HG03159 (cell line): ENCODE measurements around the gene OR10T2.
"Not testable (repeated sequence)": the region's sequence is repeated elsewhere in the genome, so short reads cannot be mapped to it uniquely, and the experiment has no call there.

Experiments used
- ATAC-seq: cut with Tn5 transposase; IDR thresholded peaks from one replicate; pipeline ENCODE4 v1.9.1; 2021; ENCODE audit warnings: mild to moderate bottlenecking, moderate library complexity; ENCODE audit not compliant: unreplicated experiment

OR10T2 gene

DNA sequence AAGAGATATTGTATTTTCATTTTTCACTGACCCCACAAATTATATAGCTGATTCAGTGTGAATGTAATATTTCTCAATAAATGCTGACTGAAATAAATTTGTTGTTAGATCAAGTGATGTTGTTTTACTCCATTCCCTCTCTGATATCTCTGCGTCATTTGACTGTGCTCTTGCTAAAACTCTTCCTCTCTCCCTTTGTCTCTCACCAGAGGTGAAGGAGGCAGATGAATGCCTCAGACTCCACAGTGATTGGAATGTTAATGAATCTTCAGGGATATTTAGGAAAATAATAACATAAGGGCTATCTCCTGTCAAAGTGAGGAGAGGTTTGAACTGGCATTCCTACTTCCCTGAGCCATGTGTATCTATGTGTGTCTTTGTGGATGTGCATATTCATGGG lies 41.8 kb downstream of the OR10T2 start:
- no peak for ATAC-seq

DNA sequence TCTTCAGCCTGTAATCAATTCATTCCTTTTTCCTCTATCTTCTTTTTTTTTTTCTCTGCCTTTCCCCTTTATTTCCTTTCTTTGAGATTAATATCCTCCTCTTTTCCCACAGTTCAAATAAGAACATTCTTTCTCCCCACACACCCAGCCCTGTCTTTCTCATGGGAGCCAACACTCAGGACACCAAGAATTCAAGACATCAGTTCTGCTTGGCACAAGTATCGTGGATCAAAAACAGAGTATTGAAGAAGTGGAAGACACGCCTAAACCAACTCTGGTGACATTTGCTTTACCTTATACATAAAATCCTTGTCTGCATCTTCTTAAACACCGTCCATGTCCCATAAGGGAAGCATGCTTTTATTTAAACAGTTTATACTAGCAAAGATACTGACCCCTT lies 42.6 kb downstream of the OR10T2 start:
- ATAC-seq, result no peak

DNA sequence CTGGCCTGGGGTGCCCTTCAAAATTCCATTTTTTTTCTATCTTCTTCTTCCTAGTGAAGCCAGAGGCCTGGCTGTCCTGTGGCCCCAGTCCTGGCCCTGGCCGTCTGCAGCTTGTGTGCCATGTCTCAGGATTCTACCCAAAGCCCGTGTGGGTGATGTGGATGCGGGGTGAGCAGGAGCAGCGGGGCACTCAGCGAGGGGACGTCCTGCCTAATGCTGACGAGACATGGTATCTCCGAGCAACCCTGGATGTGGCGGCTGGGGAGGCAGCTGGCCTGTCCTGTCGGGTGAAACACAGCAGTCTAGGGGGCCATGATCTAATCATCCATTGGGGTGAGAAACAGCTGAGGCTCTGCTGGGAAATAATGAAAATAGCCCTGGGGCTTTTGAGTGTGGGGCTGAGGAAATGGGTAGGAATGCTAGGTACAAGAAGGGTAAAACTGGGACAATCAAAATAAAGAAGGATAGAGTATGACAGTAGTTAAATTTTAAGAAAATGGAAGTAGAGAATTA lies 43.4 kb downstream of the OR10T2 start:
- no peak for ATAC-seq

DNA sequence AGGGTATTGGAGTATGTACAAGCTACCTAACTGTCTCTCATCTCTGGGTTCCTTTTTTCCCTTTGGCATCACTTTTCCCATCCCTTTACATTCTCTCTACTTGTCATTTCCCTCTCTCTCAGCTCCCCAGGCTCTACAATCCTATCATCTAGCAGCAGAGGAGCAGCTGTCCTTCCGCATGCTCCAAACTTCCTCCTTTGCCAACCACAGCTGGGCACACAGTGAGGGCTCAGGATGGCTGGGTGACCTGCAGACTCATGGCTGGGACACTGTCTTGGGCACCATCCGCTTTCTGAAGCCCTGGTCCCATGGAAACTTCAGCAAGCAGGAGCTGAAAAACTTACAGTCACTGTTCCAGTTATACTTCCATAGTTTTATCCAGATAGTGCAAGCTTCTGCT lies 45.0 kb downstream of the OR10T2 start:
- ATAC-seq, result no peak

DNA sequence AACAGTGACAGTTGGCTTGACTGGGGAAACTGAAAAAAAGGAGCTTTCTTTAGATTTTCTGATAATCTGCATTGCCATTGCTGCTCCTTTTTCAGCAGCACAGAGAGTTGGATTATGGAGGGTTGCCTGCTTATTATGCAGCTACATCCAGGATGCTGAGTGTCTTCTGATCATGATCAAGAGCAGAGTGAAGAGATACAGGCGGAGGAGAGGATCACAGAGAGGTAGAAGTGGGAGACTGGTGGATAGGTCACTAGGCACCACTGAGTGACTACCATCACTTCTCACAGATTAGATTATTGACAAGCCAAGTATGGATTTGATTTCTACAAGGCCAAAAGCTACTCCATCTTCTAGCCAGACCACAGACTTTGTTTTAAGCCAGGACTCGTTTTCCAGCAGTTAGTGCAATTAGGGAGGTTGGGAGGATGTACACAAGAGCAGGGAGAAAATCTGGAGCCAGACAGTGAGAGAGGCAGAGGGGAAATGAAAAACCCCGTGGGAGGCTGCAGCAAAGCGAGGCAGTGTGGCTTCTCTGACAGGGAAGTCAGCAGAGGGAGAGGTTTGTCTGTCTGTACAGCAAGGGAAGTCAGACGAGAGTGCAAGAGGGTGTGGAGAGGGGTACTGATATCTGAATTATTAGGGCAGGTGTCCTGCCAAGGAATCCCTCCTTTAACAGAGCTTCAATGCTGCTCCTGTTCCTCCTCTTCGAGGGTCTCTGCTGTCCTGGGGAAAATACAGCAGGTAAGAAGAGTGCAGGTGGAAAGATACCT lies 45.8 kb downstream of the OR10T2 start, which contains the start of gene CD1E:
CD1E (plus strand) TSS at position 592 of the 773 bp plus-strand sequence; CDS start at position 687, 95 bp downstream.
- no peak for ATAC-seq

DNA sequence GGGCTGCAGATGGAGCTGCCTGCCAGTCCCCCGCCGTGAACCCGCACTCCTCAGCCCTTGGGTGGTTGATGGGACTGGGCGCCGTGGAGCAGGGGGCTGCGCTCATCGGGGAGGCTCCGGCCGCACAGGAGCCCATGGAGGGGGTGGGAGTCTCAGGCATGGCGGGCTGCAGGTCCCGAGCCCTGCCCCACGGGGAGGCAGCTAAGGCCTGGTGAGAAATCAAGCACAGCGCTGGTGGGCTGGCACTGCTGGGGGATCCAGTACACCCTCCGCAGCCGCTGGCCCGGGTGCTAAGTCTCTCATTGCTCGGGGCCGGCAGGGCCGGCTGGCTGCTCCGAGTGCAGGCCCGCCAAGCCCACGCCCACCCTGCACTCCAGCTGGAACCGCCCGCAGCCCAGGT lies 50.3 kb downstream of the OR10T2 start:
- not testable (repeated sequence) for ATAC-seq
